ENCODE measurements around the gene ADGRG3.
A peak's percentile ranks its signal among the peaks of the same experiment; 100 is the strongest.

Gene ADGRG3

DNA sequence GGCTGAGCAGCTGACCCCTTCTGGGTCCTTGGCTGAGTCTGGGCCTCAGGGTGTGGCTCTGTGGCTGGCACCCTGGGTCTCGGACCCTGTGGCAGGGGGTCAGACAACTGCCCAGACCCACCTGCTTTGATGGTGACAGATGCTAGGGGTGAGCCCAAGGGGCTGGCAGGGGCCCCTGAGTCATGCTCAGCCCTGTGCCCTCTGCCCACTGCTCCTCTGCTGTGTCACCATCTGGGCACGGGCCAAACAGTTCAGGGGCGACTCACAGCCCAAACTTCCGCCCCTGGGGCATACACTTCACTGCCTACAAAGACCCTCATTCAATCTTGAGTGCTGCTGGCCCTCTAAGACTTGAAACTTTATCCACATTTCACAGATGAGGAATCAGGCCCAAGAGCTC lies 33.9 kb upstream of the ADGRG3 start:
- TF ChIP-seq, protein P1, sequence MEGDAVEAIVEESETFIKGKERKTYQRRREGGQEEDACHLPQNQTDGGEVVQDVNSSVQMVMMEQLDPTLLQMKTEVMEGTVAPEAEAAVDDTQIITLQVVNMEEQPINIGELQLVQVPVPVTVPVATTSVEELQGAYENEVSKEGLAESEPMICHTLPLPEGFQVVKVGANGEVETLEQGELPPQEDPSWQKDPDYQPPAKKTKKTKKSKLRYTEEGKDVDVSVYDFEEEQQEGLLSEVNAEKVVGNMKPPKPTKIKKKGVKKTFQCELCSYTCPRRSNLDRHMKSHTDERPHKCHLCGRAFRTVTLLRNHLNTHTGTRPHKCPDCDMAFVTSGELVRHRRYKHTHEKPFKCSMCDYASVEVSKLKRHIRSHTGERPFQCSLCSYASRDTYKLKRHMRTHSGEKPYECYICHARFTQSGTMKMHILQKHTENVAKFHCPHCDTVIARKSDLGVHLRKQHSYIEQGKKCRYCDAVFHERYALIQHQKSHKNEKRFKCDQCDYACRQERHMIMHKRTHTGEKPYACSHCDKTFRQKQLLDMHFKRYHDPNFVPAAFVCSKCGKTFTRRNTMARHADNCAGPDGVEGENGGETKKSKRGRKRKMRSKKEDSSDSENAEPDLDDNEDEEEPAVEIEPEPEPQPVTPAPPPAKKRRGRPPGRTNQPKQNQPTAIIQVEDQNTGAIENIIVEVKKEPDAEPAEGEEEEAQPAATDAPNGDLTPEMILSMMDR (conservative IDR thresholded peaks at IDR 0.05; ENCODE audit: low read length): no peak
- peak; percentile 25 for DNase-seq (ENCODE audit: low read depth)
- H3K4me3 ChIP-seq (ENCODE audit: low read length): no peak overlapping the region

DNA sequence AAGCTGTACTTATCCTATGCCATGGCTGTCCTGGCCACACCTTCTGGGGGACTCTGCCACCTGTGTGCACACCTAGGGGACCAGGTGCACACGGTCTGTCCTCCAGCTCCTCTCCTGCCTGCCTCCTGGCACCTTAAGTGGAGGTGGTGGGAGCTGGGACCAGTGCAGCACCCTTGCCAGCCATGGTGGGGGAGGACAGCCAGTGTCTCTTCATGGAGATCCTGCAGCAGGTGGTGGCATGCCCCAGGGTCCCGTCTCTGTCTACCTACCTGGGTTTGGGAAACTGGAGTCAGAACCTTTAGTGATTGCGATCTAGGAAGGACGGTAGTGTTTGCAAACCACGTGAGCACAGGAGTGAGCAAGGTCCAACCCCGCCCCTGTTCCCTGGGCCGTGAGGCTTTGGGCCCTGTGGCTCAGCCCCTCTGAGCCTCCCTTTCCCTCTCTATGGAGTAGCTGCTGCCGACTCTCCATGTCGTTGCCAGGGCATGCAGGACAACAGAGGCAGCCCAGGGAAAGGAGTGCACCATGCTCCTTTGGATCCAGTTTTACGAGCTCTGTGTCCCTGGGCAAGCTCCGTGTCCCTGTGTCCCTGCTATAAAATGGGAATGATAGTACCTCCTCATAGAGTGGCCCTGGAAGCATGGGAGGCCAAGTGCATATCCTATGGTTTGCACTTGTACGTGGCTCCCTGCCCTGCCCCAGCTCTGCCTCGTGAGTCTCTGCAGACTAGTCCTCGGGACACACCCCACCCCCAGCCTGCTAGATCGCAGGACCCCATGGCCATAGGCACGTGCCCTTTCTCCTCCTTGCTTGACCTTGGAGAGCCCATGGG lies 32.6 kb upstream of the ADGRG3 start:
- no peak overlapping the region for H3K4me3 ChIP-seq (ENCODE audit: low read length)
- DNase-seq (ENCODE audit: low read depth): no peak
- TF ChIP-seq, protein P1 (conservative IDR thresholded peaks at IDR 0.05; ENCODE audit: low read length): no peak

DNA sequence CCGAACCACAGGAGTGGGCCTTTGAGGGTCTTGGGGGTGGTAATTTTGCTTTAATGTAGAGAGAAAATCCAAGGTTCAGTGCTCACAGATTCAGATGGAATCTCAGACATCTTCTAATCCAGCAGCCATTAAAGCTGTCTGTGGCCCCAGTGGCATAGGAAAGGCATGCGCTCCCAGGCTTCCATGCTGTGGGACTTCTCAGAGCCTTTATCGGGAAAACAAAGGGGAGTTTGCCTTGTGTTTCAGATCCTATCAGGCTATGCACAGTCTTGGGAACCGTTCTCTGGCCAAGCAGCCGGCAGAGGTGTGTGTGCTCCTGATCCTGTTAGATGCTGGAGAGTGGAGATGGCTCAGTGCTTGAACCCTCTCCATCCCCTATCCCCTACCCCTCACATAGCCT lies 31.9 kb upstream of the ADGRG3 start:
- no peak for DNase-seq (ENCODE audit: low read depth)
- H3K4me3 ChIP-seq (ENCODE audit: low read length): no peak overlapping the region
- TF ChIP-seq, protein P1 (conservative IDR thresholded peaks at IDR 0.05; ENCODE audit: low read length): no peak

DNA sequence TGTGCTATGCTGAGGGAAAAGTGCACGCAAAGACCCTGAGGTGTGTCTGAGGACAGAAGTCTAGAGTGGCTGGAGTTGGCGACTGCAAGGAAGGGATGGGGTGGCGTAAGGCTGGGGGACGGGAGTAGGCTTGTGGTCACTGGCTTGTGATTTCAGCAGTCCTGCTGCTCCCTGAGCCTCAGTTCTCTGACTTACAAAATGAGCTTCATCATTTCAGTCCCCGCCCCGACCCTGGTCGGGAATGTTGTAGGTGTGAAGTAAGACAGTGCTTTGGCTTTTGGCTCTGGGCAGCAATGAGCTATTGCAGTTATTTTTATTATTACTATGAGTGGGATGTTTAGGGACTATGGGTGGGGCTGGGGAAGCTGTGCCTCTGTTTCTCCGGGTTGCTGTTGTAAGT lies 31.1 kb upstream of the ADGRG3 start:
- TF ChIP-seq, protein P1 (conservative IDR thresholded peaks at IDR 0.05; ENCODE audit: low read length): no peak
- no peak overlapping the region for H3K4me3 ChIP-seq (ENCODE audit: low read length)
- no peak for DNase-seq (ENCODE audit: low read depth)

DNA sequence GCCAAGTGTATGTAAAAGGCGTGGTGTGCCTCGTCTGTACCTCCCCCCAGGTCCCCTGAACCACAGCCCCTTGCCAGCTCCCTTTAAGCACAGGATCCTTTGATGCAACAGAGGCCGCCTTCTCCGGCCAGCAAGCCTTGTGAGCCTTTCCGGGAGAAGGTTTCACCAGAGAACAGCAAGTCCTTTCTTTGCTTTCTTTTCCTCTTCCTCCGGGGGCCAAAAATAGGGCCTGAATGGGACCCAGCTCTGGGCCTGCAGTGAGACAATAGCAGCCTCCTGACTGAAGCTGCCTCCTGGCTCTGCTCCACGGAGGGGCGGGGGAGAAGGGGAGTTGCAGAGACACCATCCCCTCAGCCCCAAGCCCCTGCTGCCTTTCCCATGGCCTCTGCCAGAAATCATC lies 30.7 kb upstream of the ADGRG3 start:
- no peak overlapping the region for H3K4me3 ChIP-seq (ENCODE audit: low read length)
- TF ChIP-seq, protein P1 (conservative IDR thresholded peaks at IDR 0.05; ENCODE audit: low read length): no peak
- no peak for DNase-seq (ENCODE audit: low read depth)

DNA sequence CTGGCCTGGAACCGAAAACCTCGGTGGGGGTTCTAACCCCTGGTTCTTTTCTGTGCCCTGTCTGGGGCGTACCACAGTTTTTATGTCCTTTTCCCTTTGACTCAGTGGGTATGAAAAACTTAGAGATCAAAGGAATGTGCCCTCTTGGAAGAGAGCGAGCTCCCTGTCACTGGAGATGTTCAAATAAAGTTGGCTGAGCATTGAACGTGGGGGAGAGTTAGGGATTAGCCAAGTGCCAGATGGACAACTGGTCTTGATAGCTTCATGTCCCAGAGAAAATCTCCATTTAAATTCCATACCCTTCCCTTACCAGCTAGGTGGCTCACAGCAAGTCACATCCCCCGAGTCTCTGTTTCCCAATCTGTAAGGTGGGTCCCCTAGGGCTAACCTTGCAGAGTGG lies 30.1 kb upstream of the ADGRG3 start:
- no peak for DNase-seq (ENCODE audit: low read depth)
- no peak overlapping the region for H3K4me3 ChIP-seq (ENCODE audit: low read length)
- TF ChIP-seq, protein P1 (conservative IDR thresholded peaks at IDR 0.05; ENCODE audit: low read length): no peak

DNA sequence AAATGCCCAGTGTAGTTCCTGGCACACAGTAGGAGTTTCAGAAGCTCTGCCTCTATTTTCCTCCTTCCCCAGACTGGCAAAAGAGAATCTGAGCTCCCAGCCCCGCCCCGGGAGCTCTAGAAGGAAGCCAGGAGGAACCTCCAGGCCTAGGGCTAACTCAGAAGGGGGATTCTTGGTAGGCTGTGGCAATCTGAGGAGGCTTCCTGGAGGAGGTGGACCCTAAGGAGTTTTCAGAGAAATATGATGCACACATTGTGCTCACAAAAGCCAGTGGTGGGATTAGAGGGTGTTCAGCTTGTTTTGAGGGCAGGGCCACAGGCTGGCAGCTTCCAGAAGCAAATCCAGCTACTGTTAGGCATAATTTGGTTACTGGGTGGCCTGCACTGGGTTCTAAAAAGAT lies 29.7 kb upstream of the ADGRG3 start:
- TF ChIP-seq, protein P1 (conservative IDR thresholded peaks at IDR 0.05; ENCODE audit: low read length): no peak
- no peak for DNase-seq (ENCODE audit: low read depth)
- H3K4me3 ChIP-seq (ENCODE audit: low read length): no peak overlapping the region
